ENCODE measurements around the gene CTPS1. TPM values are rescaled to one million over a fixed set of nuclear protein-coding genes. Genes with fewer than 3 reads are reported as not detected.

CTPS1 gene
- total RNA-seq, 4 donors from 2014 or later = 16.1 to 57.5 (median 17.6) TPM

GRCh38 chr1:41015281-41015896 lies 35.9 kb downstream of the CTPS1 start:
- no peak for ATAC-seq (ENCODE audit: low FRiP score)
- DNase-seq (ENCODE audit: low spot score) = no peak
- no peak for TF ChIP-seq CTCF (IDR thresholded peaks at IDR 0.05)

- ATAC-seq (ENCODE audit: low FRiP score) (no peak), DNase-seq (ENCODE audit: low spot score) (no peak)
- TF ChIP-seq CTCF (IDR thresholded peaks at IDR 0.05) = no peak
Observed at GRCh38 chr1:41015897-41016470, 36.5 kb downstream of the CTPS1 start.

- no peak for DNase-seq (ENCODE audit: low spot score)
- ATAC-seq (ENCODE audit: low FRiP score) = no peak
- TF ChIP-seq CTCF (IDR thresholded peaks at IDR 0.05) = no peak
Observed at GRCh38 chr1:41017141-41018017, 37.9 kb downstream of the CTPS1 start.

GRCh38 chr1:41018018-41018410 lies 38.5 kb downstream of the CTPS1 start:
- no peak for DNase-seq (ENCODE audit: low spot score)
- TF ChIP-seq CTCF (IDR thresholded peaks at IDR 0.05) = no peak
- ATAC-seq (ENCODE audit: low FRiP score) = no peak

DNA sequence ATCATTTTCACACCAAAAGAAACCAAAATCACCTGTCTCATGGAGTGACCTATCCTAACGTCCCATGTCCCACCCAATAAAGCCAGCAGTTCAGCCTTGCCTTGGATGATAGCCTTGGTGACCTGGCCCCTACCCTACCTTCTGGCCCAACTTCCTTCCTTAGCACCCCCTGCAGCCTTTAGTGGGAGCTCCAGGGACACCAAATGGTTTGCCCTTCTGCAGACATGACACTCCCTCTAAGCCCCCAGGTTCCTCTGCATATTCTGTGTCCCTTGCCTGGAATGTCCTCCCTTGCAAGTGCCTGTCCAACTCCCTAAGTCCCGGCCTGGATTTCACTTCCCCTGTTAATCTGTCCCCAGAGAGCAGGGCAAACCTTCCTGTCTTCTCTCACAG lies 39.9 kb downstream of the CTPS1 start:
- TF ChIP-seq CTCF (IDR thresholded peaks at IDR 0.05) = no peak
- ATAC-seq (ENCODE audit: low FRiP score) = no peak
- DNase-seq (ENCODE audit: low spot score) = no peak

DNA sequence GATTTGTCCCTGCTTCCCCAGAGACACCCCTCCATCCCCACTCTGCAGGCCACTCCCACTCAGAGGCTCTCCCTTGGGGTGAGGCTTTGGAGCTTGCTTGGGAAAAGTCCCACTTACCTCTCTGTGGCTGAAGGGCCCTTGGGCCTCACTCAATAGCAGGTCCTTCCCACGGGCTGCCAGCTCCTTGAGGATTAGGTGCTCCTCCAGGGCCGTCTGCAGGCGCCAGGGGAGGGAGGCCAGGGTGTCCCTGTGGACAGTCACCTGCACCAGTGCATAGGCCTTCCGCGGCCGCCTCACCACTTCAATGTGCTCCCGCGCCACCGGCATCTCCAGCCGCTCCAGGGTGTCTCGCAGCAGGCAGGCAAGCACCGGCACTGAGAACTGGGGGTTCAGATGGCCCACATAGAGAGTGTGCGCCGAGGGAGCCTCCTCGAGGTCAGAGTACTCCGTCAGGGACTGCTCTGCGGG lies 40.6 kb downstream of the CTPS1 start:
- no peak for TF ChIP-seq CTCF (IDR thresholded peaks at IDR 0.05)
- no peak for ATAC-seq (ENCODE audit: low FRiP score)
- no peak for DNase-seq (ENCODE audit: low spot score)

All from omental fat pad (tissue), 4 donors.